Ascending aorta (tissue), 2 donors: ENCODE measurements around the gene HMGCLL1. TPM values are rescaled to one million over a fixed set of nuclear protein-coding genes. Genes with fewer than 3 reads are reported as not detected.

Source experiments
- DNase-seq, 2 donors: peaks; one replicate each; pipeline ENCODE4 v3.0.0-alpha.2; 2019; ENCODE audit warnings: low spot score in 2 of 2
- H3K27ac ChIP-seq, 2 donors: fragments of 200-600 bp; sonication (generic); one replicate each; pipeline ENCODE4 v1.5.1; 2016 to 2017; ENCODE audit warnings: mild to moderate bottlenecking in 1 of 2
- H3K27me3 ChIP-seq: fragments of 200-600 bp; sonication (generic); one replicate; pipeline ENCODE4 v1.5.1; 2017
- H3K36me3 ChIP-seq, 2 donors: fragments of 200-600 bp; sonication (generic); one replicate each; pipeline ENCODE4 v1.5.1; 2016
- H3K4me1 ChIP-seq, 2 donors: fragments of 200-600 bp; sonication (generic); one replicate each; pipeline ENCODE4 v1.5.1; 2016 to 2017; ENCODE audit warnings: mild to moderate bottlenecking in 1 of 2
- H3K4me3 ChIP-seq, 2 donors: fragments of 200-600 bp; sonication (generic); one replicate each; pipeline ENCODE4 v1.5.1; 2016 to 2017; ENCODE audit warnings: mild to moderate bottlenecking in 1 of 2
- H3K9me3 ChIP-seq, 2 donors: fragments of 200-600 bp; sonication (generic); one replicate each; pipeline ENCODE4 v1.5.1; 2016
- intact Hi-C: fragments of 100-400 bp; cut with DNase I; formaldehyde crosslinking; loops from one replicate; pipeline ENCODE4 v1.15.1; 2023
- total RNA-seq: library from RNA; depleted of rRNA; stranded (reverse); fragments of >200 nt; gene quantifications from one replicate; pipeline ENCODE4 v1.1.0, GENCODE V29; 2016
- TF ChIP-seq, protein P1 (sequence below), 3 experiments: fragments of 200-600 bp in 2 of 3; fragments of 450-650 bp in 1 of 3; sonication (generic) in 2 of 3; IDR thresholded peaks; one replicate each; pipeline ENCODE4 v1.5.1; 2016 to 2019; ENCODE audit warnings: antibody characterized with exemption in 3 of 3, mild to moderate bottlenecking in 1 of 3, moderate library complexity in 1 of 3

Gene HMGCLL1
- total RNA-seq, 1 donor from 2014 or later = 0.21 TPM

DNA sequence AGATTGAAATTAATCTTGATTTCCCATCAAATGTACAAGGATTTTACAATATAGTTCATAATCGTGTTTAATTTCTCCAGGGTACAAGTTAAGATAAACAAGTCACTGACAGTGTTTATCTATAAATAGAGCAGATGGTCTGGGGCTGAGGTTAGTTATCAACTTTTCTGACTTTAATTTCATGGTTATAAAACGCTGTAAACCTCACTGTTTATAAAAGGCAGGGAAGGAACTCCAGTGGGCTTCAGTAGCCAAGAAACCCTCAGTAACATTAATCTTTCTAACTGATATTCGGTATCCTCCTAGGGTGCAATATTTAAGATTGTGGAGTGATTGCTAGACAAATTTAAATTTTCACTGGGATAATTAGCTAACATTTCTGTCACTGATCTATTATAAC is 183.1 kb downstream of the HMGCLL1 start:
- Histone ChIP-seq H3K36me3 (no peaks in the 10 kb centered on the region), H3K27ac (no peak overlapping the region), H3K4me3 (no peak overlapping the region), H3K9me3 (no peaks in the 10 kb centered on the region), H3K4me1 (no peaks in the 10 kb centered on the region), H3K27me3 (no peaks in the 10 kb centered on the region)
- DNase-seq = no peak
- TF ChIP-seq, protein P1, sequence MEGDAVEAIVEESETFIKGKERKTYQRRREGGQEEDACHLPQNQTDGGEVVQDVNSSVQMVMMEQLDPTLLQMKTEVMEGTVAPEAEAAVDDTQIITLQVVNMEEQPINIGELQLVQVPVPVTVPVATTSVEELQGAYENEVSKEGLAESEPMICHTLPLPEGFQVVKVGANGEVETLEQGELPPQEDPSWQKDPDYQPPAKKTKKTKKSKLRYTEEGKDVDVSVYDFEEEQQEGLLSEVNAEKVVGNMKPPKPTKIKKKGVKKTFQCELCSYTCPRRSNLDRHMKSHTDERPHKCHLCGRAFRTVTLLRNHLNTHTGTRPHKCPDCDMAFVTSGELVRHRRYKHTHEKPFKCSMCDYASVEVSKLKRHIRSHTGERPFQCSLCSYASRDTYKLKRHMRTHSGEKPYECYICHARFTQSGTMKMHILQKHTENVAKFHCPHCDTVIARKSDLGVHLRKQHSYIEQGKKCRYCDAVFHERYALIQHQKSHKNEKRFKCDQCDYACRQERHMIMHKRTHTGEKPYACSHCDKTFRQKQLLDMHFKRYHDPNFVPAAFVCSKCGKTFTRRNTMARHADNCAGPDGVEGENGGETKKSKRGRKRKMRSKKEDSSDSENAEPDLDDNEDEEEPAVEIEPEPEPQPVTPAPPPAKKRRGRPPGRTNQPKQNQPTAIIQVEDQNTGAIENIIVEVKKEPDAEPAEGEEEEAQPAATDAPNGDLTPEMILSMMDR (IDR thresholded peaks at IDR 0.05) = no peak
- intact Hi-C loops = no loop called here

DNA sequence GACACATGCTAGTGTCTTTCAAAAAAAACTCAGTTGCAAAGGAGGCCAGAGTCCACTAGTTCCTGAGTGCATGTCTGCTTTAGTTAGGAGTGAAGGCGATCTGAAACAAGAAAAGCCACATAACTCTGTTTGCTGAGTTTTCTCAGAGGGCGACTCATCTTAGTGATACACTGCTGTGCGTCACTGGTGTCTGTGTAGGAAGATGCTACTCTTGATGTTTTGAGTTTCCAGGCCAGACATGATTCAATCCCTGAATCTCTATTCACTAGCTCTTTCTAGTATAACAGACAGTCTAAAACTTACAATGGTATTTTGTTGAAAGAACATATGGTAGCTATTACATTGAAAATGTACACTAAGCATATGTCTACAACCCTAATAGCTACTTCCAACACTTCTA is 190.8 kb downstream of the HMGCLL1 start:
- no peak overlapping the region for H3K4me3 ChIP-seq
- H3K36me3 ChIP-seq = no peaks in the 10 kb centered on the region
- no peak for DNase-seq
- intact Hi-C loops = no loop called here
- TF ChIP-seq, protein P1 (IDR thresholded peaks at IDR 0.05) = no peak
- no peak overlapping the region for H3K27ac ChIP-seq
- H3K9me3 ChIP-seq = no peaks in the 10 kb centered on the region
- H3K4me1 ChIP-seq = no peaks in the 10 kb centered on the region
- no peaks in the 10 kb centered on the region for H3K27me3 ChIP-seq
